ENCODE data around the gene ITGA1. TPM values are rescaled to one million over a fixed set of nuclear protein-coding genes. Genes with fewer than 3 reads are reported as not detected.

The ITGA1 gene
- polyA plus RNA-seq, 3 donors = 0.33 to 0.89 (median 0.79) TPM

- no peaks in the 10 kb centered on the region for H3K79me2 ChIP-seq (ENCODE audit: insufficient read depth, low read length)
- TF ChIP-seq CTCF (IDR thresholded peaks at IDR 0.05) = no peak
- H3K4me3 ChIP-seq (replicated peaks in 1 of 3; ENCODE audit: low read depth in 2 of 3, low read length in 3 of 3) = no peak overlapping the region
- H3K27ac ChIP-seq (ENCODE audit: low read depth in 1 of 2, low read length in 2 of 2) = no peak overlapping the region
- H3K9me3 ChIP-seq (replicated peaks in 1 of 2; ENCODE audit: control insufficient read depth in 1 of 2, insufficient read depth in 1 of 2, low read length in 2 of 2) = no peaks in the 10 kb centered on the region
- no peaks in the 10 kb centered on the region for H3K27me3 ChIP-seq (ENCODE audit: control insufficient read depth in 2 of 2, insufficient read depth in 2 of 2, low read length in 2 of 2)
- Mint-ChIP-seq H3K4me1 (peaks cover 7% of the 10 kb centered on the region), H3K27ac (no peak overlapping the region), H3K27me3 (ENCODE audit: low read depth in 3 of 3) (peaks cover 0 to 4% (median 4%) of the 10 kb centered on the region in 3 donors), H3K36me3 (no peaks in the 10 kb centered on the region), H3K4me3 (no peak overlapping the region), H3K9me3 (peaks cover 0 to 3% (median 0%) of the 10 kb centered on the region in 7 donors)
- no peak overlapping the region for H2AFZ ChIP-seq (ENCODE audit: insufficient read depth, low read depth, low read length, poor library complexity, severe bottlenecking)
- intact Hi-C loops (cut with micrococcal nuclease) = no loop called here
- no peaks in the 10 kb centered on the region for H3K36me3 ChIP-seq (replicated peaks in 1 of 2; ENCODE audit: control insufficient read depth in 1 of 2, insufficient read depth in 2 of 2, low read length in 2 of 2)
- no peak for DNase-seq
- H3K4me1 ChIP-seq (ENCODE audit: control insufficient read depth in 1 of 2, insufficient read depth in 2 of 2, low read length in 2 of 2) = peaks cover 7 to 11% of the 10 kb centered on the region in 2 donors
- no peak overlapping the region for H3K9ac ChIP-seq (ENCODE audit: insufficient read depth, low read length, poor library complexity, severe bottlenecking)
- WGBS (ENCODE audit: insufficient coverage) = 100% methylated on average over 1 of the region's 2 CpGs
- H3K4me2 ChIP-seq (replicated peaks; ENCODE audit: extremely low read depth, low read length, poor library complexity, severe bottlenecking) = no peak overlapping the region
- H4K20me1 ChIP-seq (ENCODE audit: insufficient read depth, low read length) = no peaks in the 10 kb centered on the region
Measured at GRCh38 chr5:52754051-52754450, 33.7 kb upstream of the ITGA1 start.

- intact Hi-C loops (cut with micrococcal nuclease) = no loop called here
- no peak for TF ChIP-seq CTCF (IDR thresholded peaks at IDR 0.05)
Measured at GRCh38 chr5:52757527-52757926, 30.2 kb upstream of the ITGA1 start.

More at GRCh38 chr5:52757527-52757926, 30.2 kb upstream of the ITGA1 start:
- no peaks in the 10 kb centered on the region for H3K9me3 ChIP-seq (replicated peaks in 1 of 2; ENCODE audit: control insufficient read depth in 1 of 2, insufficient read depth in 1 of 2, low read length in 2 of 2)
- H3K4me1 ChIP-seq (ENCODE audit: control insufficient read depth in 1 of 2, insufficient read depth in 2 of 2, low read length in 2 of 2) = peaks cover 8 to 14% of the 10 kb centered on the region in 2 donors
- Mint-ChIP-seq H3K9me3 (peaks cover 0 to 3% (median 0%) of the 10 kb centered on the region in 7 donors), H3K27me3 (ENCODE audit: low read depth in 3 of 3) (peaks cover 0 to 2% (median 2%) of the 10 kb centered on the region in 3 donors), H3K36me3 (no peaks in the 10 kb centered on the region), H3K4me1 (peaks cover 10% of the 10 kb centered on the region), H3K27ac (no peak overlapping the region), H3K4me3 (no peak overlapping the region)
- no peak overlapping the region for H3K27ac ChIP-seq (ENCODE audit: low read depth in 1 of 2, low read length in 2 of 2)
- H2AFZ ChIP-seq (ENCODE audit: insufficient read depth, low read depth, low read length, poor library complexity, severe bottlenecking) = no peak overlapping the region
- H3K4me2 ChIP-seq (replicated peaks; ENCODE audit: extremely low read depth, low read length, poor library complexity, severe bottlenecking) = no peak overlapping the region
- no peaks in the 10 kb centered on the region for H3K79me2 ChIP-seq (ENCODE audit: insufficient read depth, low read length)
- H4K20me1 ChIP-seq (ENCODE audit: insufficient read depth, low read length) = no peaks in the 10 kb centered on the region
- no peak overlapping the region for H3K9ac ChIP-seq (ENCODE audit: insufficient read depth, low read length, poor library complexity, severe bottlenecking)
- H3K27me3 ChIP-seq (ENCODE audit: control insufficient read depth in 2 of 2, insufficient read depth in 2 of 2, low read length in 2 of 2) = no peaks in the 10 kb centered on the region
- no peaks in the 10 kb centered on the region for H3K36me3 ChIP-seq (replicated peaks in 1 of 2; ENCODE audit: control insufficient read depth in 1 of 2, insufficient read depth in 2 of 2, low read length in 2 of 2)
- DNase-seq = no peak
- H3K4me3 ChIP-seq (replicated peaks in 1 of 3; ENCODE audit: low read depth in 2 of 3, low read length in 3 of 3) = no peak overlapping the region
- WGBS (ENCODE audit: insufficient coverage) = no CpG with 5 or more reads among the region's 2 CpGs

All from CD14-positive monocyte (primary cell).